SH-SY5Y (cell line): ENCODE data around the gene CCDC60.

ENCODE experiments used
- GATA2 ChIP-seq: IDR thresholded peaks from 2 replicates; pipeline ENCODE4 v1.6.1; 2011; ENCODE audit warnings: mild to moderate bottlenecking, low read depth, low read length
- GATA3 ChIP-seq: IDR thresholded peaks from 2 replicates; pipeline ENCODE4 v1.6.1; 2011; ENCODE audit warnings: low read depth, mild to moderate bottlenecking, low read length, moderate library complexity

- TF ChIP-seq GATA2, result no peak
- TF ChIP-seq GATA3, result no peak
Measured at GRCh38 chr12:119373666-119374065, 39.1 kb downstream of the CCDC60 start.
